HG03066 (cell line): ENCODE results near the gene RGPD4.
"Not testable (repeated sequence)": the region's sequence is repeated elsewhere in the genome, so short reads cannot be mapped to it uniquely, and the experiment has no call there.

Experiments used
- ATAC-seq: cut with Tn5 transposase; IDR thresholded peaks from one replicate; pipeline ENCODE4 v1.9.1; 2021; ENCODE audit warnings: low read depth; ENCODE audit not compliant: unreplicated experiment

RGPD4 gene

DNA sequence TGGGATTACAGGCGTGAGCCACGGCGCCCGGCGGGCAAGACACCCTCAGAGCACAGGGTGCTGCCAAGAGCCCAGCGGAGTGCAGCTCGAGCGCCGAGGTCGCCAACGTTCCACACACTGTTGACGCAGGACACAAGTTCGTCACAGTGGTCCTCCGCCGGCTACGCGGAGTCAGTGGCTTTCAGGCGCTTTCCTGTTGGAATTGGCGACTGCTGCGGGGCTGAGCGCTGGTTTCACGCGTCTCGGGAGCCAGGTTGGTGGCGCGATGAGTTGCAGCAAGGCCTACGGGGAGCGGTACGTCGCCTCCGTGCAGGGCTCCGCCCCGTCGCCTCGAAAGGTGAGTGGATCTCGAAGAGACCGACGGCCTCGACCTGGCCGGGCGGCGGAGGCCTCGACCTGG lies at the start of gene RGPD4:
TSS of gene RGPD4 (plus strand) at position 144 of the 400 bp plus-strand sequence. CDS start at position 266, 122 bp downstream.
- ATAC-seq, result not testable (repeated sequence)

GRCh38 chr2:107777974-107778373 lies 48.7 kb upstream of the RGPD4 start:
- no peak for ATAC-seq

GRCh38 chr2:107785756-107786155 lies 40.9 kb upstream of the RGPD4 start:
- no peak for ATAC-seq

GRCh38 chr2:107790837-107791236 lies 35.9 kb upstream of the RGPD4 start:
- no peak for ATAC-seq

DNA sequence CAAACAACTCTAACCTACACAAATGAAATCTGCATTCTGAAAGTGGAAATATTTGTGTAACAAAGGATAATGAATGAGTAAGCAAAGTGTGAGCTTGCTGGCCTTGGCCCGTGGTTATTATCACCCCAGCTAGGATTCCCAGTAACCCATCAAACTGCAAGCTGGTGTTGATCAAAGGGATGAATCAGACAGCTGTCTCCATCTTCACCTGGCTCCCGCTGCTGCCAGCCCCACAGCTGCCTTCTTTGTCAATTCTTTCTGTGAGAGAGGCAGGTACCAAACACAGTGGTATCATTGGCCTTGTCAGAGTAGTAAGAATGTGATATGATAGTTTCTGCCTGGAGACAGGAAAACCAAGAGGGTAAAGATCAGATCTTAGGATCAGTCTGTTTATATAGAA lies 25.2 kb upstream of the RGPD4 start:
- no peak for ATAC-seq

GRCh38 chr2:107804608-107805498 lies 21.8 kb upstream of the RGPD4 start:
- ATAC-seq, result no peak

GRCh38 chr2:107806901-107807300 lies 19.8 kb upstream of the RGPD4 start:
- no peak for ATAC-seq

- ATAC-seq, result no peak
Observed at GRCh38 chr2:107807988-107808387, 18.7 kb upstream of the RGPD4 start.

DNA sequence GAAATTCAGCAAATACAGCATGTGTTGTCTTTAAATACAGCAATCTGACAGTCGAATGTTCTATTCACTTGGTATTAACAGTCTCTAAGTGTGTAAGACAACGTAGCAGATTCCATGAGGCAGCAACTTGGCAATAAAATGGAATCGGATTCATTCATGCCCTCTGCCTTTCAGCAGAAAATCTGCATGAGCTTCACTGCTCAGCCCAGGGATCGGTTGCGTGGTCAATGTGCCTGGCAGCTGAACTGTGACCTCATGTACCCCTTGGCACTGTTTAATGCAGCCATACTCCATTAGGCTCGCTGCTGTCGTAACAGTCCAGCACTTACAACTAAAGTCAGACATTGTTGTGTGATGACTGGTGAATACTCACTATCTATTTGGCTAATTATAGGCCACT lies 17.7 kb upstream of the RGPD4 start:
- no peak for ATAC-seq

DNA sequence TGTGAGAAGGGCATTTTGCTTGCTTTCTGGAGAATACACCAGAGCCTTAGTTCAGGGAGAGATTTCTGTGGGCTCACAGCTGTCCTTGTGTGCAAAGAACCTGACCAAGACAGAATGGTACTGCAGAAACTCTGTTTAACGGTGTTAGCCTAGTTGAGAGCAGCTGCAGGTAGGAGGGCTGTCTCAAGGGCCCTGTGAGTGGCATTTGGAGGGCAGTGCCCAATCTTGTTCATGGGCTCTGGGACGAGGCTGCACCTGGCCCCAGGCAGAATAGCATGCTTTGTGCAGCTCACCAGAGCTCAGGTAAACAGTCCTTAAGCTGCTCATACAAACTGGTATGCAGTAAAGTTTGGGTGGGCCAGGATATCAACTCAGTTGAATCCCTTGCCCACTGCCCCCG lies 16.9 kb upstream of the RGPD4 start:
- ATAC-seq, result no peak

GRCh38 chr2:107810734-107811133 lies 16.0 kb upstream of the RGPD4 start:
- no peak for ATAC-seq

DNA sequence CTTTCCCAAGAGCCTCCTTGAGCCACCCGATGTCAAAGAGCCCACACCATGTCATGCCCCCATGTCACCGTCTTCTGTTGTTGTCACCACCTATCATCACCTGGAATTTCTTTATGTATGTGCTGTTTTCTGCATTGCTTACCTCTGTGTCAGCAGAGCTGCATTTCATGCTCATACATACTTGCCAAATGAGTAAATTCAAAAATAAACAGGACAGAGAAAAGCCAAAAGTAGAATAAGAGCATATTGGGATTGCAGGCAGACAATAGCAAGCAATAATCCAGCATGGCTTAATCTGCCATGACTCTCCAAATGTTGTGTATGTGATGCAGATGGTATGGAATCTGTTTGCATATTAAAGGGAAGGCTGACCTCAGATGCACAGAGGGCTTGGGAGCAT lies 15.3 kb upstream of the RGPD4 start:
- ATAC-seq, result no peak

GRCh38 chr2:107812006-107812405 lies 14.7 kb upstream of the RGPD4 start:
- ATAC-seq, result no peak

DNA sequence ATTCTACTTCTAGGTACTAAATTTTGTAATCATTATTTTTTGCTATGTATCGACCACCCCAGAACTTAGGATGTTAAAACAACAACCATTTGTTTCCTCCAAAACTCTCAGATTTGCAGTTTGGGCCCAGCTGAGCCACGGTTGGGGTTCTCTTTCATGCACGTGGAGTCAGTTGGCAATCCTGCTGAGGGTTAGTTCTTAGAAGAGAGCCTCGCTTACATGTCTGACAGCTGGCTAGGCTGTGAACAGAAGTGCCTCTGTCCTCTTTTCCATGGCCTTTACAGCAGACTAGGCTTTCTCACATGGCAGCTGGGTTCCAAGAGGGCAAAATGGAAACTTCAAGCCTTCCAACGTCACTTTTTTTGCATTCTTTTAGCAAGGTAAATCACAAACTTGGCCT lies 9.3 kb upstream of the RGPD4 start:
- no peak for ATAC-seq

DNA sequence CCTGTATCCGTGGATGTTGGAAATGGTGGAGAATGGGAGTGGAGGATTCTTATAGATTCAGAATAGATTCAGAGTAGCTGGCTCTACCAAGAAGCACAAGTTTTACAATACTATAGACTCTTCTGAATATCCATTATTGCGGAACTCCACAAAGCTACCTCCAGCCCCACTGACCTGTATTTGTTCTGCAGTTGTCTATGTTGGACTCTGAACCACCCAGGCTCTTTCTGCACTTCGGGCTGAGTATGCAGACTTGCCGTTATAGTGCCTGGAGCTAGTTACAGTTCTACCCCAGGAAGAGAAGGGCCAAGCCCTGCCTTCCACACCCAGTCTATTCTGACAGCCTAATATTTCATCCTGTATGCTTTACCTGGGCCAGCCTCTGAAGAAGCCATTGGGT lies 4.4 kb upstream of the RGPD4 start:
- ATAC-seq, result no peak

- no peak for ATAC-seq
Observed at GRCh38 chr2:107824451-107825205, 2.1 kb upstream of the RGPD4 start.

DNA sequence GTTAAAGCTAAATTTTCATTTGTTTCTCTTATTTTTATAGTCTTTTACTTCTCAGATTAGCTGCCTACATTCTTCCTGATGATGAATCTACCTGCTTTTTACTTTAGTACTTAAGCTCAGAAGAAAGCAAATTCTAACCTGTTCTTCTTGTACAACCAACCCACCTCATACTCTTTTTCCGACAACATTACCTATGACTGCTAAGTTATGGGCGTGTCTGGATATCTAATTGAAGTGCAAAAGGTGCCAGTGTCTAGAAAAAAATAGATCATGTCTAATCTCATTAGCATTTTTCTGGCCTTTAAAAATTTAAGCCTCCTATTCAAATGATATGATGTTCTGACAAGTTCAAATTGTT lies 1.5 kb upstream of the RGPD4 start:
- ATAC-seq, result no peak

GRCh38 chr2:107829514-107829913 lies 2.8 kb downstream of the RGPD4 start:
- ATAC-seq, result not testable (repeated sequence)

GRCh38 chr2:107833152-107833551 lies 6.5 kb downstream of the RGPD4 start:
- ATAC-seq, result not testable (repeated sequence)

GRCh38 chr2:107833618-107834017 lies 6.9 kb downstream of the RGPD4 start:
- not testable (repeated sequence) for ATAC-seq

- not testable (repeated sequence) for ATAC-seq
Observed at GRCh38 chr2:107916121-107916520, 89.4 kb downstream of the RGPD4 start.
